Osteoblast (primary cell): Measurements from ENCODE around the gene TPD52L2. TPM values are rescaled to one million over a fixed set of nuclear protein-coding genes. Genes with fewer than 3 reads are reported as not detected.

Experiments
- small RNA-seq: library from RNA; depleted of rRNA; stranded (forward); fragments of <200 nt; gene quantifications from one replicate; pipeline ENCODE3, GENCODE V24; 2012
- total RNA-seq: library from RNA; depleted of rRNA; stranded (reverse); fragments of >200 nt; gene quantifications from 2 replicates; pipeline ENCODE4 v1.2.3, GENCODE V29; 2012

Gene TPD52L2
- total RNA-seq, 1 donor = 115 TPM

Small RNA genes lying within 50 kb of the gene (small RNA-seq; reads per million reads assigned to genes)
- gene MIR941-2 (not detected), gene MIR941-4 (not detected), gene MIR941-5 (not detected), gene RNU1-134P (0.97 reads per million, percentile 25 among the genes with 10 or more reads in this experiment)

Other genes starting within 250 kb of the TPD52L2 start
- gene GMEB2, start 238.2 kb upstream of the TPD52L2 start, total RNA-seq = 7.4 and 9.4 TPM in 2 replicates
- 1.1 and 2.1 TPM in 2 replicates for gene STMN3, start 211.8 kb upstream of the TPD52L2 start, total RNA-seq
- 10.9 and 11.8 TPM in 2 replicates for gene RTEL1, start 207.0 kb upstream of the TPD52L2 start, total RNA-seq
- 2.1 and 2.9 TPM in 2 replicates for gene TNFRSF6B, start 168.6 kb upstream of the TPD52L2 start, total RNA-seq
- 21.7 and 23.0 TPM in 2 replicates for gene ARFRP1, start 157.3 kb upstream of the TPD52L2 start, total RNA-seq
- 15.6 and 18.8 TPM in 2 replicates for gene ZGPAT, start 157.2 kb upstream of the TPD52L2 start, total RNA-seq
- 1.8 and 2.9 TPM in 2 replicates for gene LIME1, start 128.6 kb upstream of the TPD52L2 start, total RNA-seq
- 27.5 and 29.5 TPM in 2 replicates for gene SLC2A4RG, start 125.5 kb upstream of the TPD52L2 start, total RNA-seq
- gene ZBTB46, start 34.0 kb upstream of the TPD52L2 start, total RNA-seq = under 0.01 and 0.36 TPM in 2 replicates
- gene ABHD16B, start 3.8 kb upstream of the TPD52L2 start, total RNA-seq = not detected in 2 replicates
- 41.5 and 53.9 TPM in 2 replicates for gene DNAJC5, start 29.9 kb downstream of the TPD52L2 start, total RNA-seq
- 21.0 and 23.9 TPM in 2 replicates for gene UCKL1, start 91.1 kb downstream of the TPD52L2 start, total RNA-seq
- gene ZNF512B, start 104.7 kb downstream of the TPD52L2 start, total RNA-seq = 12.1 and 14.5 TPM in 2 replicates
- gene SAMD10, start 114.4 kb downstream of the TPD52L2 start, total RNA-seq = 0.59 and 1.4 TPM in 2 replicates
- 47.1 and 56.1 TPM in 2 replicates for gene PRPF6, start 115.9 kb downstream of the TPD52L2 start, total RNA-seq
- 0.59 and 1.1 TPM in 2 replicates for gene C20orf204, start 170.9 kb downstream of the TPD52L2 start, total RNA-seq
- under 0.01 TPM in 2 replicates for gene SOX18, start 184.4 kb downstream of the TPD52L2 start, total RNA-seq
- 28.9 and 31.5 TPM in 2 replicates for gene TCEA2, start 197.9 kb downstream of the TPD52L2 start, total RNA-seq
- 5.3 and 6.9 TPM in 2 replicates for gene RGS19, start 214.2 kb downstream of the TPD52L2 start, total RNA-seq
- gene OPRL1, start 214.8 kb downstream of the TPD52L2 start, total RNA-seq = 0.59 and 0.72 TPM in 2 replicates
- 0.72 TPM in 1 of 2 replicates, not detected in the other for gene LKAAEAR1, start 219.1 kb downstream of the TPD52L2 start, total RNA-seq
- gene NPBWR2, start 242.3 kb downstream of the TPD52L2 start, total RNA-seq = not detected in 2 replicates